Vagina (tissue), 2 donors: ENCODE data around the gene ATXN10. TPM values are rescaled to one million over a fixed set of nuclear protein-coding genes. Genes with fewer than 3 reads are reported as not detected.

ENCODE experiments used
- DNase-seq, 2 donors: peaks; one replicate each; pipeline ENCODE4 v3.0.0-alpha.2; 2017; ENCODE audit errors: extremely low spot score in 2 of 2
- H3K27ac ChIP-seq: fragments of 200-600 bp; sonication (generic); one replicate; pipeline ENCODE4 v1.5.1; 2019
- H3K27me3 ChIP-seq: fragments of 200-600 bp; sonication (generic); one replicate; pipeline ENCODE4 v1.5.1; 2019
- H3K36me3 ChIP-seq, 2 donors: fragments of 200-600 bp; sonication (generic); one replicate each; pipeline ENCODE4 v1.5.1; 2017 to 2019
- H3K4me1 ChIP-seq: fragments of 200-600 bp; sonication (generic); one replicate; pipeline ENCODE4 v1.5.1; 2019
- H3K4me3 ChIP-seq, 2 donors: fragments of 200-600 bp; sonication (generic); 1 replicate in 1 of 2; 2 replicates in 1 of 2; pipeline ENCODE4 v1.5.1; 2016 to 2019
- H3K9me3 ChIP-seq: fragments of 200-600 bp; sonication (generic); one replicate; pipeline ENCODE4 v1.5.1; 2019
- CTCF ChIP-seq, 3 experiments: fragments of 450-650 bp in 2 of 3; fragments of 200-600 bp in 1 of 3; sonication (generic) in 1 of 3; IDR thresholded peaks; one replicate each; pipeline ENCODE4 v1.5.1; 2017 to 2019; ENCODE audit warnings: antibody characterized with exemption in 3 of 3, mild to moderate bottlenecking in 2 of 3, moderate library complexity in 2 of 3
- POLR2A ChIP-seq, 2 donors: fragments of 450-650 bp; IDR thresholded peaks; one replicate each; pipeline ENCODE4 v1.6.1; 2017; ENCODE audit warnings: antibody characterized with exemption in 2 of 2, mild to moderate bottlenecking in 2 of 2, moderate library complexity in 2 of 2
- POLR2AphosphoS5 ChIP-seq, 2 donors: sonication (generic); formaldehyde crosslinking; IDR thresholded peaks; one replicate each; pipeline ENCODE4 v1.9.0; 2017; ENCODE audit warnings: antibody characterized with exemption in 2 of 2, mild to moderate bottlenecking in 2 of 2, low read depth in 1 of 2; ENCODE audit not compliant: insufficient read depth in 1 of 2
- intact Hi-C: fragments of 100-400 bp; cut with DNase I; formaldehyde crosslinking; loops from one replicate; pipeline ENCODE4 v1.15.1; 2023
- total RNA-seq: library from RNA; depleted of rRNA; stranded (reverse); fragments of >200 nt; gene quantifications from one replicate; pipeline ENCODE4 v1.2.3, GENCODE V29; 2016

The ATXN10 gene
- total RNA-seq, 1 donor from 2014 or later = 116 TPM

- Histone ChIP-seq H3K4me3 (no peak overlapping the region), H3K9me3 (no peaks in the 10 kb centered on the region), H3K27ac (no peak overlapping the region), H3K27me3 (no peaks in the 10 kb centered on the region), H3K4me1 (peaks cover 5% of the 10 kb centered on the region), H3K36me3 (no peaks in the 10 kb centered on the region)
- no peak for DNase-seq
- intact Hi-C loops = no loop called here
- no peak for TF ChIP-seq POLR2AphosphoS5 (IDR thresholded peaks at IDR 0.05; ENCODE audit: insufficient read depth in 1 of 2, low read depth in 1 of 2)
- no peak for TF ChIP-seq POLR2A (IDR thresholded peaks at IDR 0.05)
- no peak for TF ChIP-seq CTCF (IDR thresholded peaks at IDR 0.05)
Measured at GRCh38 chr22:45836418-45837169, 165.0 kb downstream of the ATXN10 start.

- Histone ChIP-seq H3K4me1 (no peaks in the 10 kb centered on the region), H3K27ac (no peak overlapping the region), H3K27me3 (no peaks in the 10 kb centered on the region), H3K9me3 (no peaks in the 10 kb centered on the region), H3K4me3 (no peak overlapping the region), H3K36me3 (no peaks in the 10 kb centered on the region)
- no peak for DNase-seq
- intact Hi-C loops = no loop called here
- no peak for TF ChIP-seq CTCF (IDR thresholded peaks at IDR 0.05)
- no peak for TF ChIP-seq POLR2AphosphoS5 (IDR thresholded peaks at IDR 0.05; ENCODE audit: insufficient read depth in 1 of 2, low read depth in 1 of 2)
- no peak for TF ChIP-seq POLR2A (IDR thresholded peaks at IDR 0.05)
Measured at GRCh38 chr22:45837508-45837907, 165.9 kb downstream of the ATXN10 start.

GRCh38 chr22:45838305-45838887 is 166.8 kb downstream of the ATXN10 start:
- DNase-seq = no peak
- no peaks in the 10 kb centered on the region for H3K9me3 ChIP-seq
- no peaks in the 10 kb centered on the region for H3K4me1 ChIP-seq
- H3K36me3 ChIP-seq = peaks cover 0 to 5% of the 10 kb centered on the region in 2 donors
- no peak overlapping the region for H3K4me3 ChIP-seq
- H3K27me3 ChIP-seq = no peaks in the 10 kb centered on the region
- no peak overlapping the region for H3K27ac ChIP-seq
- no peak for TF ChIP-seq CTCF (IDR thresholded peaks at IDR 0.05)
- TF ChIP-seq POLR2AphosphoS5 (IDR thresholded peaks at IDR 0.05; ENCODE audit: insufficient read depth in 1 of 2, low read depth in 1 of 2) = no peak
- no peak for TF ChIP-seq POLR2A (IDR thresholded peaks at IDR 0.05)
- intact Hi-C loops = no loop called here

- Histone ChIP-seq H3K4me1 (no peaks in the 10 kb centered on the region), H3K9me3 (no peaks in the 10 kb centered on the region), H3K27me3 (no peaks in the 10 kb centered on the region), H3K4me3 (no peak overlapping the region), H3K27ac (no peak overlapping the region), H3K36me3 (peaks cover 0 to 10% of the 10 kb centered on the region in 2 donors)
- intact Hi-C loops = no loop called here
- no peak for TF ChIP-seq POLR2AphosphoS5 (IDR thresholded peaks at IDR 0.05; ENCODE audit: insufficient read depth in 1 of 2, low read depth in 1 of 2)
- no peak for TF ChIP-seq POLR2A (IDR thresholded peaks at IDR 0.05)
- TF ChIP-seq CTCF (IDR thresholded peaks at IDR 0.05) = no peak
- no peak for DNase-seq
Measured at GRCh38 chr22:45840483-45840882, 168.8 kb downstream of the ATXN10 start.
